ENCODE measurements around the gene SHISA4.

DNA sequence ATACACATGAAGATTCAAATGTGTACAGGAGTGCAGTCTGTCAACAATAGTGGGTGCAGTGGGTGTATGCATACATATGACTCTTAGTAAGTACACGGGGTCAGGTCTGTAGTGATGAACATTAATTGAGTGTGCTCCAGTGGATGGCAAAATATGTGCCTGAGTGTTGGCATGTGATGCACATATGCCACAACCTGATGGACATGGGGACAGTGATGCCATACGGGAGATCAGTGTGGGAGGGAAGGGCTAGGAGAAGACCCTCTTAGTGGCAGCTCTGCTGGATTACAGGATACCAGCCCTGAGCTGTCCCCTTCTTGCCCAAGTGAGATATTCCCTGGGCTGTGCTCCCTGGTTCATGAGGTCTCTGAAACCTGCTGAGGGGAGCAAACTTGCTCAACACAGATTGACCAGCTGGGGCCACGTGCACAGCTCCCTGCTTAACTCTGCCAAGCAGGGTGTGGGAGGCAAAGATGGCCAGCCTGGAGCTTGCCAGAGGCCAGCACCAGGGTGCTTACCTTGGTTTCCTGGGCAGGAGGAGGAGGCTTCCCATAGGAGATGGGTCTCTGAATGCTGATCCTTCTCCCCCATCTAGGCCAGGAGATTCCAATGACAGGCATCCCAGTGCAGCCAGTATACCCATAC lies 2.2 kb downstream of the SHISA4 start:
- TF ChIP-seq, protein P1, sequence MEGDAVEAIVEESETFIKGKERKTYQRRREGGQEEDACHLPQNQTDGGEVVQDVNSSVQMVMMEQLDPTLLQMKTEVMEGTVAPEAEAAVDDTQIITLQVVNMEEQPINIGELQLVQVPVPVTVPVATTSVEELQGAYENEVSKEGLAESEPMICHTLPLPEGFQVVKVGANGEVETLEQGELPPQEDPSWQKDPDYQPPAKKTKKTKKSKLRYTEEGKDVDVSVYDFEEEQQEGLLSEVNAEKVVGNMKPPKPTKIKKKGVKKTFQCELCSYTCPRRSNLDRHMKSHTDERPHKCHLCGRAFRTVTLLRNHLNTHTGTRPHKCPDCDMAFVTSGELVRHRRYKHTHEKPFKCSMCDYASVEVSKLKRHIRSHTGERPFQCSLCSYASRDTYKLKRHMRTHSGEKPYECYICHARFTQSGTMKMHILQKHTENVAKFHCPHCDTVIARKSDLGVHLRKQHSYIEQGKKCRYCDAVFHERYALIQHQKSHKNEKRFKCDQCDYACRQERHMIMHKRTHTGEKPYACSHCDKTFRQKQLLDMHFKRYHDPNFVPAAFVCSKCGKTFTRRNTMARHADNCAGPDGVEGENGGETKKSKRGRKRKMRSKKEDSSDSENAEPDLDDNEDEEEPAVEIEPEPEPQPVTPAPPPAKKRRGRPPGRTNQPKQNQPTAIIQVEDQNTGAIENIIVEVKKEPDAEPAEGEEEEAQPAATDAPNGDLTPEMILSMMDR (IDR thresholded peaks at IDR 0.05; ENCODE audit: extremely low read depth in 1 of 2, insufficient read depth in 1 of 2, low read depth in 1 of 2, low read length in 2 of 2): no peak
- TF ChIP-seq POLR2A (IDR thresholded peaks at IDR 0.05; ENCODE audit: low read depth, low read length): no peak
- TF ChIP-seq MYC (IDR thresholded peaks at IDR 0.05; ENCODE audit: low read depth, low read length): no peak
- TF ChIP-seq EZH2 (IDR thresholded peaks at IDR 0.05; ENCODE audit: borderline replicate concordance, low read depth, low read length, severe bottlenecking): no peak
- TF ChIP-seq POLR2AphosphoS5 (IDR thresholded peaks at IDR 0.05; ENCODE audit: insufficient read depth, low read depth, low read length): no peak
- TF ChIP-seq, protein P2, sequence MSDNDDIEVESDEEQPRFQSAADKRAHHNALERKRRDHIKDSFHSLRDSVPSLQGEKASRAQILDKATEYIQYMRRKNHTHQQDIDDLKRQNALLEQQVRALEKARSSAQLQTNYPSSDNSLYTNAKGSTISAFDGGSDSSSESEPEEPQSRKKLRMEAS (IDR thresholded peaks at IDR 0.05; ENCODE audit: insufficient read depth, insufficient read length): no peak
- TF ChIP-seq JUN (IDR thresholded peaks at IDR 0.05; ENCODE audit: borderline replicate concordance, insufficient read depth, insufficient read length, low read depth): no peak
- no peak for TF ChIP-seq GATA2 (IDR thresholded peaks at IDR 0.05; ENCODE audit: insufficient read depth, insufficient read length, low read depth, low read length)
- TF ChIP-seq FOS (IDR thresholded peaks at IDR 0.05; ENCODE audit: borderline replicate concordance, insufficient read depth, low read length): no peak
